ENCODE data around the gene CELF2. TPM values are rescaled to one million over a fixed set of nuclear protein-coding genes. Genes with fewer than 3 reads are reported as not detected.

The CELF2 gene
- total and polyA plus RNA-seq, 2 experiments from 2014 or later: 16.6 to 26.9 TPM

DNA sequence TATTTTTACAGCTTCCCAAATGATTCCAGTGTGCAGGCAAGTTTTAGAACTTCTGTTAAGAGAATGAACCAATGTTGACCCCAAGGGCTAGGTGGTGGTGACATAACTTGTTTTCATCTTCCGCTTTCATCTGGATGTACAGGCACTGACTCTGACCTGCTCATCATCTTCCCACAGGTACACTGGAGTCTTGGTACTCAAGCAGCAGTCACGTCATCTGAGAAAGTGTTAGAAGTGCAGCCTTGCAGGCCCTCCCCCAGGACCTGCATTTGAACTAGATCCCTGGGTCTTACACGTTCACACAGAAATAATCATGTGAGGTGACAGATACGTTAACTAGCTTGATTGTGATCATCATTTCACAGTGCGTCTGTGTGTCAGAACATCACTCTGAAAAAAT lies 212.2 kb downstream of the CELF2 start:
- Histone ChIP-seq H3K9me2 (replicated peaks; ENCODE audit: insufficient read depth) (no peaks in the 10 kb centered on the region), H3K9me3 (ENCODE audit: low read depth) (no peaks in the 10 kb centered on the region), H3K4me3 (no peak overlapping the region), H3K36me3 (replicated peaks; ENCODE audit: insufficient read depth, low read depth) (no peaks in the 10 kb centered on the region), H2AFZ (no peak overlapping the region), H3K4me2 (no peak overlapping the region), H3K27ac (no peak overlapping the region), H4K20me1 (ENCODE audit: insufficient read depth, poor library complexity, severe bottlenecking) (no peaks in the 10 kb centered on the region), H3K27me3 (no peaks in the 10 kb centered on the region), H3K79me2 (no peaks in the 10 kb centered on the region), H3K4me1 (ENCODE audit: insufficient read depth) (no peaks in the 10 kb centered on the region)
- TF ChIP-seq EZH2 (IDR thresholded peaks at IDR 0.05; ENCODE audit: borderline replicate concordance) (no peak), CTCF (IDR thresholded peaks at IDR 0.05; ENCODE audit: poor library complexity) (no peak), EZH2phosphoT487 (IDR thresholded peaks at IDR 0.05; ENCODE audit: low read depth, severe bottlenecking, unreplicated experiment) (no peak)
- DNase-seq (ENCODE audit: low spot score): no peak
- WGBS (ENCODE audit: low lambda C conversion rate, missing lambda C conversion rate): 91% methylated on average over 5 of the region's 5 CpGs

GRCh38 chr10:11230498-11231167 lies 213.0 kb downstream of the CELF2 start:
- no peaks in the 10 kb centered on the region for H3K36me3 ChIP-seq (replicated peaks; ENCODE audit: insufficient read depth, low read depth)
- no peak overlapping the region for H3K27ac ChIP-seq
- H3K4me1 ChIP-seq (ENCODE audit: insufficient read depth): no peaks in the 10 kb centered on the region
- no peak overlapping the region for H3K4me3 ChIP-seq
- H2AFZ ChIP-seq: no peak overlapping the region
- no peak for DNase-seq (ENCODE audit: low spot score)
- 62% methylated on average over 5 of the region's 5 CpGs for WGBS (ENCODE audit: low lambda C conversion rate, missing lambda C conversion rate)
- no peaks in the 10 kb centered on the region for H3K9me3 ChIP-seq (ENCODE audit: low read depth)
- H3K4me2 ChIP-seq: no peak overlapping the region
- H3K79me2 ChIP-seq: no peaks in the 10 kb centered on the region
- no peaks in the 10 kb centered on the region for H4K20me1 ChIP-seq (ENCODE audit: insufficient read depth, poor library complexity, severe bottlenecking)
- no peaks in the 10 kb centered on the region for H3K27me3 ChIP-seq
- TF ChIP-seq EZH2 (IDR thresholded peaks at IDR 0.05; ENCODE audit: borderline replicate concordance) (no peak), EZH2phosphoT487 (IDR thresholded peaks at IDR 0.05; ENCODE audit: low read depth, severe bottlenecking, unreplicated experiment) (no peak), CTCF (IDR thresholded peaks at IDR 0.05; ENCODE audit: poor library complexity) (no peak)
- H3K9me2 ChIP-seq (replicated peaks; ENCODE audit: insufficient read depth): no peaks in the 10 kb centered on the region

DNA sequence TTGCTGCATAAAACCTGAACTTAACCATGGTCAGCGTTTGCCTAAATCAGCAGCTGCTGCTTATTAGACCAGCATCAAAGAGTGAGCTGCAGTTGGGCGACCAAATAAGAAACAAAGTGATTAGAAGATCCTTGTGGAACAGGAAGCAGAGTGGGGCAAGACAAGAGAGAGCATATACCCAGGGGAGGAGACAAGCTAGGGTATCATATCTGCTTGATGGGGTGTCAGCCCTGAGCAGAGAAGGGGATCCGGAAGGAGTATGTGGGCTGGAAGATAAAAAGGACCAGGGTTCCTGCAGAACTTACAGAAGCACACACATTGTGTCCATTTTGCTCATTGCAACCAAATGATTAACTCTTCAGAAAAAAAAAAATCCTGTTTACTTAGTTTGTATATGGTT lies 213.6 kb downstream of the CELF2 start:
- Histone ChIP-seq H3K9me2 (replicated peaks; ENCODE audit: insufficient read depth) (no peaks in the 10 kb centered on the region), H3K36me3 (replicated peaks; ENCODE audit: insufficient read depth, low read depth) (no peaks in the 10 kb centered on the region), H3K27ac (no peak overlapping the region), H4K20me1 (ENCODE audit: insufficient read depth, poor library complexity, severe bottlenecking) (no peaks in the 10 kb centered on the region), H3K27me3 (no peaks in the 10 kb centered on the region), H3K9me3 (ENCODE audit: low read depth) (no peaks in the 10 kb centered on the region), H2AFZ (no peak overlapping the region), H3K4me1 (ENCODE audit: insufficient read depth) (no peaks in the 10 kb centered on the region), H3K4me3 (no peak overlapping the region), H3K4me2 (no peak overlapping the region), H3K79me2 (no peaks in the 10 kb centered on the region)
- no peak for TF ChIP-seq EZH2 (IDR thresholded peaks at IDR 0.05; ENCODE audit: borderline replicate concordance)
- TF ChIP-seq EZH2phosphoT487 (IDR thresholded peaks at IDR 0.05; ENCODE audit: low read depth, severe bottlenecking, unreplicated experiment): no peak
- no peak for TF ChIP-seq CTCF (IDR thresholded peaks at IDR 0.05; ENCODE audit: poor library complexity)
- WGBS (ENCODE audit: low lambda C conversion rate, missing lambda C conversion rate): 78% methylated on average over 3 of the region's 3 CpGs
- no peak for DNase-seq (ENCODE audit: low spot score)

Measured in hepatocyte (in vitro differentiated cells).